ENCODE results near the gene PGLYRP3.

PGLYRP3 gene, protein sequence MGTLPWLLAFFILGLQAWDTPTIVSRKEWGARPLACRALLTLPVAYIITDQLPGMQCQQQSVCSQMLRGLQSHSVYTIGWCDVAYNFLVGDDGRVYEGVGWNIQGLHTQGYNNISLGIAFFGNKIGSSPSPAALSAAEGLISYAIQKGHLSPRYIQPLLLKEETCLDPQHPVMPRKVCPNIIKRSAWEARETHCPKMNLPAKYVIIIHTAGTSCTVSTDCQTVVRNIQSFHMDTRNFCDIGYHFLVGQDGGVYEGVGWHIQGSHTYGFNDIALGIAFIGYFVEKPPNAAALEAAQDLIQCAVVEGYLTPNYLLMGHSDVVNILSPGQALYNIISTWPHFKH

DNA sequence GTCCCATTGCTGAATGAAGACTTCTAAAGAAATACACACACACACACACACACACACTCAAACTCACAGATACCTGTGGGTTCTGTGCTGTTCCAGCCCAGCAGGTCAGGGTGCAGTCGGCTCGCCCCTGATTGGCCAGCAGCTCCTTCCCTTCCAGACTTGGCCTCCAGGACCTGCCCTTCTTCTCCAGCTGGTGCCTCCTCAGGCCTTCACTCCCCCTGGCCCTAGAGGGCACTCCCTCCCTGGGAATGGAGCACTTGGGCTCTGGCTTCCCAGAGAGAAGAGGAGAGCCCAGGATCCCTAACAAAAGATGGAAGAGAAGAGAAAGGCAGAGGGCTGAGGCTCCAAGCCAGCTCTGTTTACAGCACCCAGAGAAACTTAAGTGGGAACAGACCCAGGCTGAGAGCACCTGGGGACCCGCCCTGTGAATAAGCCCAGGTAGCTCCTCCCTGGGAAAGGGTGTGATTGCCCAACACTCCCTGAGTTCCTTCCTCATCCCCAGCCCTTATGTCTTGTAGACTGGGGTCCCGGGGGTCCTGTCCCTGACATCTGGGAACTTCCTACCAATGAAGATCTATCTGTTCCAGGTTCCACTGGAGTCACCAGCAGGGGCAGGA lies at the start of gene PGLYRP3:
Gene PGLYRP3 (minus strand): TSS at position 383 of the 617 bp plus-strand sequence. CDS start 2,287 bp downstream, outside the sequence.
- DNase-seq = no peak

DNA sequence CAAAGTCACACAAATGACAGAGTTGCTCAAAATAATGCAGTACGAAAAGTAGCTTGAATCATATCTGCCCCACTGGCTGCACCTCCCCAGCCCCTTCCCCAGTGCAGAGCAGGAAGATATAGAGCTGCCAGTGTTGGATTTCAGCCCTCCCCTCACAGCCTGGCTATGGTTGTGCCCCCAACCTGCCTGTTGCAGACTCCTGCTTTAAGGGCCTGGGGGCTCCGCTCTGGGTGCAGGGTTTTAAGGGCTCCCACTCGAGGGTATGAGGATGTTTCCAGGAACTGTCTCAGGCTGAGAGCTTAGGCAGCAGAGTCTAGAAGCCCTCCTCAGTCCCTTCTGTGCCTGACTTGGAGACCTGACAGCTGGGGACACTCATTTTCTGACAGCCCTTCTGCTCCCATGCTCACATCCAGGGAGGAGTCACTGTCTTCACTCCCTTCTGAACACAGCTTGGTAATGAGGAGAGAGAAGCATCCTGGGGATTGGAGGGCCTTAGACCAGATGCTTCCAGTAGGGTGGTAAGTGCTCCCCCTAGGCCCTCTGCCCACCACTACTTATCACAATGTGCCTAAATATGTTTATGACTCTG lies 49.5 kb upstream of the PGLYRP3 start:
- no peak for DNase-seq

DNA sequence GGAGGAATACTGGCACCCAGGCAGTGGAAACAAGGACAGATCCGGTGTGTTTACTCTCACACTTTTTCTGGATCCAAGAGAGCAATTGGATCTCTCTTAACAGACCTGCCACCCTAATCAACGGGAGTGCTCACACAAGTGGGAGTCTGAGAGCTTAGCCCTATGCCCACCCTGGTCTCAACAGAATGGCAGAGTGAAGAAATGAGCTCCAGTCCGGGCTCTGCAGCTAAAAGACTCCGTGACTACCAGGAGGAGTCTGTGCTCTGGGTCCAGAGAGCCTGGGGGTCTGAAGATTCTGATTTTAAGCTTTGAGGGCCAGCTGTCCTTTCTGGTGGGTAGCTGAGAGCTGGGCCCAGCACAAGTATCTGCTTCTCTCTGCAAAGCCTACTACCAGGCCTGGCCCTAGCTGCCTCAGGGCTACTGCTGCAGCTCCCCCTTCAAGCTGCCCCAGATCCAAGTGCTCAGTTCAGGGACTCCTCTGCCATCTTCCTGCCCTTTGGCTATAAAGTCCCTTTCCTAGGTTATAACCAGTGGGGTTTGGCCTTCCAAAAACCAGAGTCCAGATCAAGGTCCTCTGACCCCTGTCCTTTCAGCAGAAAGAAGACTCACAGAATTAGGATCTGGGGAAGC lies 48.8 kb upstream of the PGLYRP3 start:
- no peak for DNase-seq

DNA sequence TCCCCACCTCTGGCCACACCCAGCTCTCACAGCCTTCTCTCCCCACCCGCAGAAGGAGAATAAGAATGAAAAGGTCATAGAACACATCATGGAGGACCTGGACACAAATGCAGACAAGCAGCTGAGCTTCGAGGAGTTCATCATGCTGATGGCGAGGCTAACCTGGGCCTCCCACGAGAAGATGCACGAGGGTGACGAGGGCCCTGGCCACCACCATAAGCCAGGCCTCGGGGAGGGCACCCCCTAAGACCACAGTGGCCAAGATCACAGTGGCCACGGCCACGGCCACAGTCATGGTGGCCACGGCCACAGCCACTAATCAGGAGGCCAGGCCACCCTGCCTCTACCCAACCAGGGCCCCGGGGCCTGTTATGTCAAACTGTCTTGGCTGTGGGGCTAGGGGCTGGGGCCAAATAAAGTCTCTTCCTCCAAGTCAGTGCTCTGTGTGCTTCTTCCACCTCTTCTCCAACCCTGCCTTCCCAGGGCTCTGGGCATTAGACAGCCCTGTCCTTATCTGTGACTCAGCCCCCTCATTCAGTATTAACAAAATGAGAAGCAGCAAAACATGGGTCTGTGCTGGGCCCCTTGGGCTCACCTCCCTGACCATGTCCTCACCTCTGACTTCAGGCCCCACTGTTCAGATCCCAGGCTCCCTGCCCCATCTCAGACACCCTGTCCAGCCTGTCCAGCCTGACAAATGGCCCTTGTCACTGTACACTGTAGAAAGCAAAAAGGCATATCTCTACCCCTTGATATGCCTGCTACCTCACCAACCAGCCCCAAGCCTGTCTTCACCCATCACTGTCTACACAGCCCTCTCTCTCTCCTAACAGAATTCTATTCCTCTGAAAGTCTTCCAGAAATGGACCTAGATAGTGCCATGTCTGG lies 48.1 kb upstream of the PGLYRP3 start:
- no peak for DNase-seq

DNA sequence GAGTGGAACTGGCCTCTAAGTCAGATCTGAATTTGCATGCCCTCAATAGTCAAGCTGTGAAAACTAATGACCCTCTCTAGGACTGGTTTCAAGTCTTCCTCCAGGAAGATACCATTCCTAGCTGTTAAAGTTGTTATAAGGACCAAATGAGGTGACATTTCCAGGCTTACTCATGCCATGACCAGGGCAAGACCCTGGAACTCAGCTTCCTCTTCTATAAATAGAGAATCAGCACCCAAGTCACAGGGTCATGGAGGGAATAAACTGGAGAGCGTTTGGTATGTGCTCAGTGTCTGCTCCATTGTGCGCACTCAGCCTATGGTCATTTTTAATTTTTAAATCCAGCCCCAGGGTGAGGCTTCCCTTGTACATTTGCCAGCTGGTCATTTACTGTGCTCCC lies 47.4 kb upstream of the PGLYRP3 start:
- no peak for DNase-seq

DNA sequence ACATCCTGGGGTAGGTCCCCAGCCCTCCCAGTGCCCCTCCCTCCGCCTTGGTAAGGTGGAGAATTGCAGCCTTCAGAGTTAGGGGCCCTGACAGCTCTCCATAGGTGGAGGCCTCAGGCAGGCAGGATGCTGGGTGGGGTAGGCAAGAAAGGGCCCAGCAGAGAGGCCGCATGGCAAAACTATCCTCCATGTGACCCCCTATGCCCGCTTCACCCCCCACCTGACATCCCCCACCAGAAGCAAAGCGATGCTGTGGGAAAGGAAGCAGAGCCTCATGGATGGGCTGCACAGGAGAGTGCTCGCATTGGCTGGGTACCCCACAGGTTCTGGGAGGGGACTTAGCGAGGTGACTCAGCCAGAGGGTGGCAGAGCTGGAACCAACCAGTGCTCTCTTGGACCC lies 46.5 kb upstream of the PGLYRP3 start:
- DNase-seq = no peak

DNA sequence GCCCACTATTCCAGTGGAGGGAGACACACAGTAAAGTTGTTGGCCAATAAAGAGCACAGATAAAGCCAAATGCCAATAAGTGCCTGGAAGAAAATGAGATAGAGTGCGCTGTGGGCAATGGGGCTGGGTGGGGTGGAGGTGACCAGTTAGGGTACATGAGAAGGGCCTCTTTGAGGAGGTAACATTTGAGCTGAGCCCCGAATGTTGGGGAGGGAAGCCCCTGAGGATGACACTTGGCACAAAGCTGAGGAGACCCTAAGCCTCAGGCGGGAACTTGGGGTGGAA lies 45.9 kb upstream of the PGLYRP3 start:
- DNase-seq = no peak

DNA sequence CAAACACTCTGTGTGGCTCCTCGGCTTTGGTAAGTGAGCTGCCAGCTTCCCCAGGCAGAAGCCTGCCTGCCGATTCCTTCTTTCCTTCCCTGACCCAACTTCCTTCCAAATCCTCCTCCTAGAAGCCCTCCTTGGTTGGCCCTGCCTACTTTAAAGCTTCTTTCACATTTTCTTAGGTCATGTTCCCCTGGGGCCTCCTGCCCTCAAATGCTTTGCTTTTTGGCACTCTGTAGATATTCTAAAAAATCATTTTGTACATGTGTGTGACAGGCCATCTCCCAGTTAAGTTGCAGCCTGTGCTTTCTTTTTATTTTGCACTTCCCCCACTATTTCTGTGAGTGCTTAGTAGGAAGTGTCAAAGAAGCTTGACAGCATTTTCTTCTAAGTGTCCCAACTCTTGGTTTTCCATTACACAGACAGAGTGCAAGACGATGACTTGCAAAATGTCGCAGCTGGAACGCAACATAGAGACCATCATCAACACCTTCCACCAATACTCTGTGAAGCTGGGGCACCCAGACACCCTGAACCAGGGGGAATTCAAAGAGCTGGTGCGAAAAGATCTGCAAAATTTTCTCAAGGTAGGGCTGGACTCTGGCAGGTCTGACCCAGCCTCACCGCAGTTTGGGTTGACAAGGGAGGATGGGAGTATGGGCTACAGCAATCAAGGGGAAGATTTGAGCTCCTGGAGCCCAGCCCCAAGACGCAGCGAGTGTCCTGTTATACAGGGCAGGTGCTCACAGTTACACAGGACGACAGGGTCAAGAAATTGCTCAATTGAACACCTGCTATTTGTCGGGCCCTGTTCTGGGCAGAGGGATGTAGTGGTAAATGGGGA lies 45.3 kb upstream of the PGLYRP3 start, which contains the start of gene S100A9:
Gene S100A9 (plus strand): TSS at position 2 of the 838 bp plus-strand sequence. CDS start 430 bp downstream, at position 432.
- DNase-seq = no peak

DNA sequence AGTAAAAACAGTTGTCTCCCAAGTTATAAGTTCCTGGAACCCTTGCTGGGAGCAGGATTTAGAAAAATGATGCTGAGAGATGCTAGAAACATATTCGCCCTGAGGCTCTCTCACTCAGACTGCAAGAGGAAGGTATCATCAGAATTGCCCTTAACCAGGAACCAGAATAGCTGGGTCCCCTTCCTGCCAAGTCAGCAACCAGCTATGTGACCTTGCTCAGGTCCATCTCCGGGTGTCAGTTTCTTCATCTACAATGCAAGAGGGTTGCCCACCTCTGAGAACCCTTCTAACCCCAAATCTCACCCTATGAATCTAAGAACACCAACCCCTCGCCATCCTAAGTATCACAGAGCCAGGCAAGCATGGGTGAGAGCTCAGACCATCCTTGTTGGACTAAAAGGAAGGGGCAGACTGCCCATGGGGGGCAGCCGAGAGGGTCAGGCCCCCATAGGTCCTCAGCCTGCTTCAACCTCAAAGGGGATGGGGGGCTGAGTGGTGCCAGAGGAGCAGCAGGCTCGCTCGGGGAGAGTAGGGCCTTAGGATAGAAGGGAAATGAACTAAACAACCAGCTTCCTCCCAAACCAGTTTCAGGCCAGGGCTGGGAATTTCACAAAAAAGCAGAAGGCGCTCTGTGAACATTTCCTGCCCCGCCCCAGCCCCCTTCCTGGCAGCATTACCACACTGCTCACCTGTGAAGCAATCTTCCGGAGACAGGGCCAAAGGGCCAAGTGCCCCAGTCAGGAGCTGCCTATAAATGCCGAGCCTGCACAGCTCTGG lies 44.5 kb upstream of the PGLYRP3 start:
- DNase-seq = peak; percentile 64

DNA sequence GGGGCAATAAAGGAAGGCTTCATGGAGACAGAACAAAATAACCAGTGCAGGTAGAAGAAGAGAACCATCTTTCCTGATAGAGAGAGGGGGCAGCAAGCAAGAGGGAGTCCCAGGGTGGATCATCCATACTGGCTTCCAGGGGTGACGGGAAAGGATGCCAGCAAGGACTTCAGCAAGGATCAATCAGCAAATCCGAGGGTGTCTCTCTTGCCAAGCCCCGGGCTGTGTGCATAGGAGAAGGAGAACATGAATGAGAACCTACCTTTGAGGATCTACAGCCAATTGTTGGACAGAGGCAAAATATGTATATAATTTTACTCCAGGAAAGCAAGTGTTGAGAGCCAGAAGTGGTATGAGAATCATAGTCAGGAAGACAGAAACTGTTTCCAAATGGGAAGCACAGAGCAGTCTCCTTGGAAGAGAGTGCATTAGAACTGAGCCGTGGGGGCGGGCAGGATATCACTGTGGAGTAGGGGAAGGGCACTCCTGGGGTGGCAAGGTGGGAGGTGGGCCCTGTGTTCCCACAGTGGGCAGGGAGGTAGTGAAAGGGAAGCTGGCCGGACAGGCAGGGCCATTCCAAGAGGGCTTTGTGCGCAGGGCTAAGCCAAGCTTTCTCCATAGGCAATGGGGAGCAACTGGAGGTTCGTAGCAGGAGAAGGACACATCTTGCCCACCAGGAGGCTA lies 43.8 kb upstream of the PGLYRP3 start:
- no peak for DNase-seq

DNA sequence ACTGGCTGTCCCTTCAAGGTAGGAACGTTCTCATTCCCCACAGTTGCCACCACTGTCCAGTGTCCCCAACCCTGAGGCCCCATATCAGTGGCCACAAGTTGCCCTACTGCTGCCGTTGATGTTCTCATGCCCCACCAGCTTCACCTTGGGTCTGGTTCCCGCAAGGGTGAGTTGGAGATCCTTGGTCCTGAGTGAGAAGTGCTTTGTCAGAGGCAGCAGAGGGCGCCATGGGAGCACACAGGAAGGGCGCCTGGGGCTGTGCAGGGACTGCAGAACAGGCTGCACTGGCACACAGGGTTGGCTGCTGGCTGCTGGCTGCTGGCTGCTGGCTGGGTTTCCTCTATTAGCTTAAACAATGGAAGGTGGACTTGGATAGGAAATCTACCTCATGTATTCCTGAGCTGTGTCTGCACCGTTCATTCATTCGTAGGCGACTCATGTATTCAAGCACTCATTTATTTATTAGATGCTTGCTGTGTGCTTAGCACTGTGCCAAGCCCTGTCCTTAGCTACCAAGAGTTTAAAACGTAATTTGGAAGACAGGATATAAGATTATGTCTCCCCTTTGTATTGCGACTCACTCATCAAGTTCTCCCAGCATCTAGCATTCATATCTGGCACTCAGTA lies 42.8 kb upstream of the PGLYRP3 start:
- DNase-seq = peak; percentile 67

DNA sequence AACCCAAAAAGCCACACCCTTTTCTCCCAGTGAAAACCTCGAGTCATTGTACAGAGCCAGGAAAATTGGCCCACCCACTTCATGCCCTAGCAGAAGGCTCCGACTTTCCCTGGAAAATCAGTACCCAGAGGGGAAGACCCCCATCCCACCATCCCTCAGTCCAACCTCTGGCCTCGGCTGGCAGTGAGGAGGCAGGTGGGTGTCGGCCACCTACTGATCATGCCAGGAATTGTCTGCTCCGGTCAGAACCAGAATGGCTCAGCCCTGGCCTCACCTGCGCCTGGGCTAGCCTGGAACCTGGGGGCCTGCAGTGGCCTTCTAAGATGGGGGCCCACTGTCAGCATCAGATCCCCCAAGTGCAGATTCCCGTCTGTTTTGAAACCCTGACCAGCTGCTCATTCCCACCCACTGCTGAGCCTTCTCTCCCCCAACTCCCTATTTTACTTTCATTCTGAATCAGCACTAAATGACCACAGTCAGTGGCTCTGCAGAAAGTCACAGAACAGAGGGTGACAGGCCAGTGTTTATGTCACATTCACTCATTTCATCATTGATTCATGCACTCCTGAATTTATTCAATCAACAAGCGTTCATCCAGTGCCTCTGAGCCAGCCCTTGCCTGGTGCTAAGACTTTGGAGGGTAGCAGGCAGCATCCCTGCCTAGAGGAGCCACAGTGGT lies 41.9 kb upstream of the PGLYRP3 start:
- no peak for DNase-seq

DNA sequence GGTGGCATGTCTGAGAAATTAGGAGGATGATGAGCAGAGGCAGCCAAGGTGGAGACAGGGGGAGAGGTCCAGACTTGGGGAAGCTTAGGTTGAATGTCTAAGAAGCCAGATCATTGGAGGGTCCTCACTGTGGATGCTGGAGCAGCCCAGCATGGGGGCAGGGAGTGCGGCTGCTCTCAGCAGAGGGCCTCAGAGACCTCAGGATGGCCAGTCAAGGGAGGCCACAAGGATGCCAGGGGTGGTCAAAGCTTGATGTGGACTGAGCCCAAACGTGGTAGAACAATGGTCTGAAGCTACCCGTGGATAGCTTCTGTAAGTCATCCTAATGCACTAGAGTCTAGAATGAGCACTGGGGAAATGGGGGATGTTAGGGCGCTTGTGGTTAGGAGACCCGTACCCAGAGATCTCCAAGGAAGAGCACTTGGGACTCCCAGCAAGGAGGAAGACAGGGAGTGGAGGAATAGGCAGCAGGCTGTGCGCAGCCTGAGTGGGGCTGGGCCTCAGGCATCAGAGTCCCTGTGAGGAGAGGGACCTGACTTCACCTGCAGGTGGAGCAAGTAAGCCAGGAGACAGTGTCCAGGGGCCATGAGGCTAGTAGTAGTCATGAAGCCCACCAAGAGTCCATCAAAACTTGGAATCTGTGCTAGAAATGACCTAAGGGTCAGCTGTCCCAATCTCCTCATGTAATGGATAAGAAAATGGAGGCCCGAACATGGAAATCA lies 40.6 kb upstream of the PGLYRP3 start:
- DNase-seq = no peak

DNA sequence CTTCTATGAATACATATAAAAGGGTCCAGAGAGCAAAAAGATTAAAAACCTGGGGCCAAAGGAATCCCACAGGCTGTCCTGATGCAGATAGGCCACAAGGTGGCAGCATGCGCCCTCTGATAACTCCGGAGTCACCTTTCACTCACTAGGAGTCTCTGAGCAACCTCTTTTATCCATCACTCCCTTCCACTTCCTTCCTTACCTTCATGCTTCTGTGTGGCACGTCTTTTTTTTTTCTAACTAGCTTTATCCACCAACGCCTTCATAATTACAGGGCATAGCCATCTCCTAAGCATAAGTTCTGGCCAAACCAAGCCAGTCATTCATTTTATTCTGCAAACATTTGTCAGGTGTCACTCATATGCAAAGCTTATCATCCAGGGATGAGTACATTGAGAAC lies 39.8 kb upstream of the PGLYRP3 start:
- DNase-seq = peak; percentile 56

DNA sequence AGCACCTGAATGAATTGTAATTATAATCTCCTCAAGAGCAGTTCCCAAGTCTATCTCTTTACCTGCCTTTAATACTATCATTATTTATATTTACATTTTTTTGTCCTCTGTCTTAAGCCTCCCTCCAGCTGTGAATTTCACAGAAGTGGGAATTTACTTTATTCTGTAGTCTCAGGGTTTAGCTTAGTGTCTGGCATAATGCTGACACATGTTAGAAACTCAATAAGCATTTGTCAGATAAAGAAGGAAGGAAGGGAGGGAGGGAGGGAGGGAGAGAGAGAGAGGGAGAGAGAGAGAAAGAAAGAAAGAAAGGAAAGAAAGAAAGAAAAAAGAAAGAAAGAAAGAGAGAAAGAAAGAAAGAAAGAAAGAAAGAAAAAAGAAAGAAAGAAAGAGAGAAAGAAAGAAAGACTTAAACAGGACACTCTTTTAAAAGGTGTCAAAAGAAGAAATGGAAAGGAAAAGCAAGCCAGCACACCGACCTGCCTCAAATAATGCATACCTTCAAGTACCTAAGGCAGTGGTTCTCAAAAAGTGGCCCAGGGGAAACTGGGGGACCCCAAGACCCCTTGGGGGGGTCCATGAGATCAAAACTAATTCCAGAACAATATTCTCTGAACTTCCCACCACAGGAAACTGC lies 37.7 kb upstream of the PGLYRP3 start:
- no peak for DNase-seq

DNA sequence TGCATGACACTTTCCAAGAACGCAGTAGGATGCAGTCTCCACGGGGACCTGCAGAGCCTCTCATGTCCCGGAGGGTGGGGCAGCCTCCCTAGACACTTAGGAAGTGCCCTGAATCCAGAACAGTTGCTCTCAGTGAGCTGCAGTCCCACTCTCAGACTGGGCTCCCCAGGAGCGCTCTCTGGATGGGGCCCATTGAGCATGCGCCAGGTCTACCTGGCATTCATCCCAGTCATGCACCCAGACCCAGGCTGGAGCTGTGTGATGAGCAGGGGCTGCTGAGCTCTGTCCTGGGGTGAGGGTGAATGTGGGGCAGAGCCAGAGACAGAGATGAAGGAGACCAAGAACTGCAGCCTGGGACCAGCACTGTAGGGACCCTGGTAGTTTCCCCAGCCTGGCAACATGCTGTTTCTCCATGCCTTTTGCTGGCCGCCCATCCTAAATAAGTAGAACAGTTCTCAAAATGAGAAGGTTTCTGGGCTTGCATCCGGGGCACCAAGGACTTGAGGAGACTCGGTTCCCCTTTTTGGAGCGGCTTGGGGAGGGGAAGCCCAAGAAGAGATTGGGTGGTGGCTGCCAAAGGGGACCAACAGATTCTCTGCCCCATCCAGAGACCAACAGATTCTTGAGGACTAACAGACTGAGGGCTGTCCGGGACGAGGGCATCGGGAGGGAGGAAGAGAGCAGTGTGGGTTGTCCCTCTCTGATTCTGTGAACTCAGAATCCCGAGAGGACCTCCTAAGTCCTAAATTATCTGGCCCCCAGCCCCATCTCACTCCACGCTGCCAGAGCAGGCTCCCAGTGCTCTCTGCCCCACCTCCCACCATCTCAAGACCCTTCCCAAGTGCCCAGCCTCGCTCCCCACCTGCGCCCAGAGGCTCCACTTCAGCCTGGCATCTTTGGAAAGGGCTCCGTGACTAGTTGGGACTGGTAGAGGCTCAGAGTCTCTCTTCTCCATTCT lies 36.9 kb upstream of the PGLYRP3 start:
- DNase-seq = no peak

Data from CD4-positive, alpha-beta T cell treated with Interleukin-15 for 1 hour (primary cell).